ENCODE results near the gene ZAP70.
"Not testable (repeated sequence)": the region's sequence is repeated elsewhere in the genome, so short reads cannot be mapped to it uniquely, and the experiment has no call there.

Gene ZAP70

GRCh38 chr2:97675430-97676113 lies 37.8 kb upstream of the ZAP70 start:
- H3K9me3 ChIP-seq (ENCODE audit: insufficient read depth, low read depth, low read length) = no peaks in the 10 kb centered on the region
- peaks cover 17% of the 10 kb centered on the region for H3K4me1 ChIP-seq (ENCODE audit: insufficient read depth, low read length)
- H3K4me3 ChIP-seq (ENCODE audit: low read length) = no peak overlapping the region
- 53% methylated on average over 5 of the region's 5 CpGs for WGBS
- no peak overlapping the region for H3K9ac ChIP-seq (ENCODE audit: low read depth, low read length)
- H3K27ac ChIP-seq (ENCODE audit: low read depth, low read length) = peak overlapping the region; percentile 34; the same call in 1 of the 2 replicates
- H3K36me3 ChIP-seq (ENCODE audit: insufficient read depth, low read length) = no peaks in the 10 kb centered on the region
- H3K27me3 ChIP-seq (ENCODE audit: insufficient read depth, low read length) = no peaks in the 10 kb centered on the region

- no peak overlapping the region for H3K27ac ChIP-seq (ENCODE audit: low read depth, low read length)
- H3K27me3 ChIP-seq (ENCODE audit: insufficient read depth, low read length) = no peaks in the 10 kb centered on the region
- WGBS = 93% methylated on average over 1 of the region's 1 CpG
Measured at GRCh38 chr2:97676620-97677019, 36.8 kb upstream of the ZAP70 start.

GRCh38 chr2:97677480-97677879 lies 35.9 kb upstream of the ZAP70 start:
- no peaks in the 10 kb centered on the region for H3K9me3 ChIP-seq (ENCODE audit: insufficient read depth, low read depth, low read length)
- peaks cover 17% of the 10 kb centered on the region for H3K4me1 ChIP-seq (ENCODE audit: insufficient read depth, low read length)
- 86% methylated on average over 1 of the region's 2 CpGs for whole genome bisulfite sequencing
- no peaks in the 10 kb centered on the region for H3K36me3 ChIP-seq (ENCODE audit: insufficient read depth, low read length)
- no peak overlapping the region for H3K9ac ChIP-seq (ENCODE audit: low read depth, low read length)
- no peak overlapping the region for H3K27ac ChIP-seq (ENCODE audit: low read depth, low read length)
- H3K27me3 ChIP-seq (ENCODE audit: insufficient read depth, low read length) = no peaks in the 10 kb centered on the region
- no peak overlapping the region for H3K4me3 ChIP-seq (ENCODE audit: low read length)

More at GRCh38 chr2:97676620-97677019, 36.8 kb upstream of the ZAP70 start:
- Histone ChIP-seq H3K4me3 (ENCODE audit: low read length) (no peak overlapping the region), H3K9me3 (ENCODE audit: insufficient read depth, low read depth, low read length) (no peaks in the 10 kb centered on the region), H3K9ac (ENCODE audit: low read depth, low read length) (no peak overlapping the region), H3K4me1 (ENCODE audit: insufficient read depth, low read length) (peaks cover 17% of the 10 kb centered on the region), H3K36me3 (ENCODE audit: insufficient read depth, low read length) (no peaks in the 10 kb centered on the region)

GRCh38 chr2:97678298-97678697 lies 35.1 kb upstream of the ZAP70 start:
- 100% methylated on average over 1 of the region's 1 CpG for WGBS
- H3K9me3 ChIP-seq (ENCODE audit: insufficient read depth, low read depth, low read length) = no peaks in the 10 kb centered on the region
- no peak overlapping the region for H3K4me3 ChIP-seq (ENCODE audit: low read length)
- no peak overlapping the region for H3K9ac ChIP-seq (ENCODE audit: low read depth, low read length)
- peaks cover 17% of the 10 kb centered on the region for H3K4me1 ChIP-seq (ENCODE audit: insufficient read depth, low read length)
- H3K27me3 ChIP-seq (ENCODE audit: insufficient read depth, low read length) = no peaks in the 10 kb centered on the region
- H3K27ac ChIP-seq (ENCODE audit: low read depth, low read length) = no peak overlapping the region
- H3K36me3 ChIP-seq (ENCODE audit: insufficient read depth, low read length) = no peaks in the 10 kb centered on the region

- not testable (repeated sequence) for H3K27me3 ChIP-seq (ENCODE audit: insufficient read depth, low read length); H3K36me3 ChIP-seq (ENCODE audit: insufficient read depth, low read length); H3K27ac ChIP-seq (ENCODE audit: low read depth, low read length); H3K4me1 ChIP-seq (ENCODE audit: insufficient read depth, low read length); H3K9me3 ChIP-seq (ENCODE audit: insufficient read depth, low read depth, low read length); H3K4me3 ChIP-seq (ENCODE audit: low read length); H3K9ac ChIP-seq (ENCODE audit: low read depth, low read length)
- 98% methylated on average over 1 of the region's 3 CpGs for WGBS
Measured at GRCh38 chr2:97687235-97687634, 26.1 kb upstream of the ZAP70 start.

- H3K9me3 ChIP-seq (ENCODE audit: insufficient read depth, low read depth, low read length) = no peaks in the 10 kb centered on the region
- H3K36me3 ChIP-seq (ENCODE audit: insufficient read depth, low read length) = no peaks in the 10 kb centered on the region
- H3K27ac ChIP-seq (ENCODE audit: low read depth, low read length) = no peak overlapping the region
- no peaks in the 10 kb centered on the region for H3K27me3 ChIP-seq (ENCODE audit: insufficient read depth, low read length)
- H3K4me3 ChIP-seq (ENCODE audit: low read length) = no peak overlapping the region
- whole genome bisulfite sequencing = 90% methylated on average over 11 of the region's 11 CpGs
- H3K9ac ChIP-seq (ENCODE audit: low read depth, low read length) = no peak overlapping the region
- H3K4me1 ChIP-seq (ENCODE audit: insufficient read depth, low read length) = peaks cover 4% of the 10 kb centered on the region; the same call in 1 of the 2 replicates
Measured at GRCh38 chr2:97688062-97688827, 25.1 kb upstream of the ZAP70 start.

GRCh38 chr2:97691166-97691565 lies 22.2 kb upstream of the ZAP70 start:
- Histone ChIP-seq H3K36me3 (ENCODE audit: insufficient read depth, low read length) (no peaks in the 10 kb centered on the region), H3K9me3 (ENCODE audit: insufficient read depth, low read depth, low read length) (no peaks in the 10 kb centered on the region), H3K9ac (ENCODE audit: low read depth, low read length) (no peak overlapping the region), H3K4me1 (ENCODE audit: insufficient read depth, low read length) (peaks cover 4% of the 10 kb centered on the region; the same call in 1 of the 2 replicates), H3K4me3 (ENCODE audit: low read length) (no peak overlapping the region), H3K27me3 (ENCODE audit: insufficient read depth, low read length) (no peaks in the 10 kb centered on the region), H3K27ac (ENCODE audit: low read depth, low read length) (no peak overlapping the region)
- 41% methylated on average over 6 of the region's 6 CpGs for WGBS

- H3K27me3 ChIP-seq (ENCODE audit: insufficient read depth, low read length) = no peaks in the 10 kb centered on the region
- no peak overlapping the region for H3K4me3 ChIP-seq (ENCODE audit: low read length)
- H3K27ac ChIP-seq (ENCODE audit: low read depth, low read length) = no peak overlapping the region
- no peaks in the 10 kb centered on the region for H3K36me3 ChIP-seq (ENCODE audit: insufficient read depth, low read length)
- H3K4me1 ChIP-seq (ENCODE audit: insufficient read depth, low read length) = peaks cover 4% of the 10 kb centered on the region; the same call in 1 of the 2 replicates
- H3K9me3 ChIP-seq (ENCODE audit: insufficient read depth, low read depth, low read length) = no peaks in the 10 kb centered on the region
- no peak overlapping the region for H3K9ac ChIP-seq (ENCODE audit: low read depth, low read length)
Measured at GRCh38 chr2:97693476-97693875, 19.9 kb upstream of the ZAP70 start.

- Histone ChIP-seq H3K9me3 (ENCODE audit: insufficient read depth, low read depth, low read length) (no peaks in the 10 kb centered on the region), H3K36me3 (ENCODE audit: insufficient read depth, low read length) (no peaks in the 10 kb centered on the region), H3K4me1 (ENCODE audit: insufficient read depth, low read length) (peaks cover 4% of the 10 kb centered on the region; the same call in 1 of the 2 replicates), H3K4me3 (ENCODE audit: low read length) (no peak overlapping the region), H3K27me3 (ENCODE audit: insufficient read depth, low read length) (no peaks in the 10 kb centered on the region; the same call in 1 of the 2 replicates), H3K9ac (ENCODE audit: low read depth, low read length) (no peak overlapping the region), H3K27ac (ENCODE audit: low read depth, low read length) (no peak overlapping the region)
- 92% methylated on average over 4 of the region's 5 CpGs for WGBS
Measured at GRCh38 chr2:97695744-97696143, 17.6 kb upstream of the ZAP70 start.

GRCh38 chr2:97697252-97698235 lies 15.8 kb upstream of the ZAP70 start:
- WGBS = 31% methylated on average over 13 of the region's 14 CpGs
- H3K36me3 ChIP-seq (ENCODE audit: insufficient read depth, low read length) = no peaks in the 10 kb centered on the region
- no peak overlapping the region for H3K4me3 ChIP-seq (ENCODE audit: low read length)
- H3K9ac ChIP-seq (ENCODE audit: low read depth, low read length) = no peak overlapping the region
- no peaks in the 10 kb centered on the region for H3K9me3 ChIP-seq (ENCODE audit: insufficient read depth, low read depth, low read length)
- H3K4me1 ChIP-seq (ENCODE audit: insufficient read depth, low read length) = no peaks in the 10 kb centered on the region
- no peaks in the 10 kb centered on the region; the same call in 1 of the 2 replicates for H3K27me3 ChIP-seq (ENCODE audit: insufficient read depth, low read length)
- H3K27ac ChIP-seq (ENCODE audit: low read depth, low read length) = no peak overlapping the region
